ENCODE results near the gene BST2.
A peak's percentile ranks its signal among the peaks of the same experiment; 100 is the strongest.

DNA sequence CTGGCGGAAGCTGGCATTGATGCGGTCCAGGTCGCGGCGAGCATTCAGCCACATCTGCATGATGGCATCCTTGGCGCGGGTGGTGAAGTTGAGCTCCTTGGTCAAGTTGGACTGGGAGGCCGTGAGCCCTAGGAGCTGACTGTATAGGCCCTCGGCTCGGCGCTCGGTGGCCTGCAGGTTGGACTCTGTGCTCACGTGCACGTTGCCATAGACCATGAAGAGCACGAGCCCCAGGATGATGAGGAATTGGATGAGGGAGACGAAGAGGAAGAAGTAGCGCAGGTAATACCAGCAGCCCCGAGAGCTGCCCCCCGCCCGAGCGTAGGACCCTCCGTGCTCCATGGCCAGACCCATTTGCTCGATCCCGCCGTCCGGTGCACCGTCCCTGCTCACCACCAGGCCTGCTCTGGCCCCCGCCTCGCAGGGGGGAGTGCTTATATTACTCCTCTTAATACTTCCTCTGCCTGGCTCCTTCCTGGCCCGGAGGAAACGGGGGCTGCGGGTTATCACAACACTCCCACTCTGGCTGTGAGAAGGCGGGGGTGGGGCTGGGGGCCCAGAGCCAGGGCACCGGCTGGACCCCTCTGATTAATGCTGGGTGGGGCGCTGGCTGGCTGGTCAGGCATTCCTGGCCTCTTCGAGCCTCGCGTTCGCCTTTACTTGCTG lies 28.4 kb downstream of the BST2 start, which contains the start of gene PLVAP:
- TF ChIP-seq POLR2A (IDR thresholded peaks at IDR 0.05) = no peak
- TF ChIP-seq, protein P1, sequence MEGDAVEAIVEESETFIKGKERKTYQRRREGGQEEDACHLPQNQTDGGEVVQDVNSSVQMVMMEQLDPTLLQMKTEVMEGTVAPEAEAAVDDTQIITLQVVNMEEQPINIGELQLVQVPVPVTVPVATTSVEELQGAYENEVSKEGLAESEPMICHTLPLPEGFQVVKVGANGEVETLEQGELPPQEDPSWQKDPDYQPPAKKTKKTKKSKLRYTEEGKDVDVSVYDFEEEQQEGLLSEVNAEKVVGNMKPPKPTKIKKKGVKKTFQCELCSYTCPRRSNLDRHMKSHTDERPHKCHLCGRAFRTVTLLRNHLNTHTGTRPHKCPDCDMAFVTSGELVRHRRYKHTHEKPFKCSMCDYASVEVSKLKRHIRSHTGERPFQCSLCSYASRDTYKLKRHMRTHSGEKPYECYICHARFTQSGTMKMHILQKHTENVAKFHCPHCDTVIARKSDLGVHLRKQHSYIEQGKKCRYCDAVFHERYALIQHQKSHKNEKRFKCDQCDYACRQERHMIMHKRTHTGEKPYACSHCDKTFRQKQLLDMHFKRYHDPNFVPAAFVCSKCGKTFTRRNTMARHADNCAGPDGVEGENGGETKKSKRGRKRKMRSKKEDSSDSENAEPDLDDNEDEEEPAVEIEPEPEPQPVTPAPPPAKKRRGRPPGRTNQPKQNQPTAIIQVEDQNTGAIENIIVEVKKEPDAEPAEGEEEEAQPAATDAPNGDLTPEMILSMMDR (IDR thresholded peaks at IDR 0.05) = peak in 1 of 6 experiments; percentile 17
